HCT116 (cell line): ENCODE results near the gene TNFAIP2. TPM values are rescaled to one million over a fixed set of nuclear protein-coding genes. Genes with fewer than 3 reads are reported as not detected.

Source experiments
- ATAC-seq: fragments of 200-7000 bp; cut with Tn5 transposase; 2 replicates; pipeline ENCODE4 v1.9.1; 2020; ENCODE audit warnings: mild to moderate bottlenecking, moderate library complexity
- BruUV-seq: library from RNA; stranded (reverse); fragments of 400-500 nt; replicated peaks from 2 replicates; lab custom pipeline; 2021; lab: Mats Ljungman, UMichigan
- CTCF ChIA-PET: fragments of 300-600 bp; sonication (Branson Sonifier 250); formaldehyde crosslinking; loops from one replicate; lab custom pipeline; 2021; ENCODE audit warnings: antibody characterized with exemption; lab: Charles Lee
- POLR2A ChIA-PET: fragments of 300-600, 350-600 bp; sonication (Branson Sonifier 250); formaldehyde crosslinking; loops from one replicate; lab custom pipeline; 2021; ENCODE audit warnings: antibody characterized with exemption; lab: Charles Lee
- RAD21 ChIA-PET, 2 experiments: fragments of 300-600 bp; sonication (Branson Sonifier 250); formaldehyde crosslinking; loops; one replicate each; lab custom pipeline; 2023; ENCODE audit warnings: low total read pairs in 2 of 2; ENCODE audit not compliant: uncharacterized antibody in 2 of 2, unreplicated experiment in 2 of 2, low non-redundant PET in 1 of 2; lab: Charles Lee
- DNase-seq: peaks from one replicate; pipeline ENCODE4 v3.0.0-alpha.2; 2010; ENCODE audit warnings: low read depth, low spot score
- H2AFZ ChIP-seq: fragments of 200-600 bp; shearing (Covaris generic), sonication (generic); 2 replicates; pipeline ENCODE4 v1.6.1; 2017; ENCODE audit warnings: low read depth, mixed run types, mixed read lengths, antibody characterized with exemption, low read length; ENCODE audit not compliant: poor library complexity, severe bottlenecking
- H3K27ac ChIP-seq: 2 replicates; pipeline ENCODE4 v1.5.1; 2012; ENCODE audit warnings: low read depth, low read length
- H3K27me3 ChIP-seq: fragments of 200-600 bp; sonication (generic); 2 replicates; pipeline ENCODE4 v1.6.1; 2016; ENCODE audit warnings: mixed run types, low read length, mixed read lengths; ENCODE audit not compliant: insufficient read depth
- H3K36me3 ChIP-seq, 2 experiments: fragments of 200-500 bp in 1 of 2; fragments of 200-600 bp in 1 of 2; sonication (Bioruptor generic) in 1 of 2; sonication (generic) in 1 of 2; 2 replicates each; pipeline versions ENCODE4 v1.5.1 to v1.6.1; 2014 to 2016; ENCODE audit warnings: low read length in 2 of 2, inconsistent platforms in 1 of 2, mixed read lengths in 1 of 2, mixed run types in 1 of 2; ENCODE audit not compliant: insufficient read depth in 2 of 2, control insufficient read depth in 1 of 2
- H3K4me1 ChIP-seq, 2 experiments: fragments of 200-600 bp in 1 of 2; sonication (generic) in 1 of 2; 2 replicates each; pipeline versions ENCODE4 v1.5.1 to v1.6.1; 2012 to 2017; ENCODE audit warnings: low read length in 2 of 2, inconsistent platforms in 1 of 2, mild to moderate bottlenecking in 1 of 2, mixed read lengths in 1 of 2, mixed run types in 1 of 2, moderate library complexity in 1 of 2; ENCODE audit not compliant: insufficient read depth in 2 of 2, control insufficient read depth in 1 of 2
- H3K4me2 ChIP-seq: fragments of 200-600 bp; sonication (generic); 2 replicates; pipeline ENCODE4 v1.6.1; 2017; ENCODE audit warnings: mixed run types, low read length, mixed read lengths
- H3K4me3 ChIP-seq, 2 experiments: fragments of 200-600 bp in 1 of 2; sonication (generic) in 1 of 2; replicated peaks in 1 of 2; 2 replicates each; pipeline ENCODE4 v1.5.1; 2011 to 2016; ENCODE audit warnings: low read length in 2 of 2, control low read depth in 1 of 2, low read depth in 1 of 2, mild to moderate bottlenecking in 1 of 2, mixed read lengths in 1 of 2, mixed run types in 1 of 2
- H3K79me2 ChIP-seq: fragments of 200-600 bp; sonication (generic); 2 replicates; pipeline ENCODE4 v1.6.1; 2017; ENCODE audit warnings: mild to moderate bottlenecking, mixed run types, low read length, moderate library complexity, mixed read lengths; ENCODE audit not compliant: insufficient read depth
- H3K9ac ChIP-seq: fragments of 200-600 bp; sonication (generic); 2 replicates; pipeline ENCODE4 v1.6.1; 2016; ENCODE audit warnings: low read length, mixed read lengths
- H3K9me2 ChIP-seq: fragments of 200-600 bp; sonication (generic), shearing (Covaris generic); 2 replicates; pipeline ENCODE4 v1.6.1; 2017; ENCODE audit warnings: mixed run types, mild to moderate bottlenecking, moderate library complexity; ENCODE audit not compliant: insufficient read depth
- H3K9me3 ChIP-seq, 2 experiments: fragments of 200-500 bp in 1 of 2; fragments of 200-600 bp in 1 of 2; sonication (Bioruptor generic) in 1 of 2; sonication (generic) in 1 of 2; 2 replicates each; pipeline ENCODE4 v1.6.1; 2014 to 2017; ENCODE audit warnings: low read length in 2 of 2, mixed read lengths in 2 of 2, inconsistent platforms in 1 of 2, low read depth in 1 of 2, mild to moderate bottlenecking in 1 of 2, mixed run types in 1 of 2, moderate library complexity in 1 of 2; ENCODE audit not compliant: control insufficient read depth in 1 of 2, insufficient read depth in 1 of 2
- H4K20me1 ChIP-seq: fragments of 200-600 bp; sonication (generic), shearing (Covaris generic); 2 replicates; pipeline ENCODE4 v1.6.1; 2017; ENCODE audit warnings: mixed run types, mild to moderate bottlenecking, moderate library complexity; ENCODE audit not compliant: insufficient read depth
- CBX3 ChIP-seq: IDR thresholded peaks from 2 replicates; pipeline ENCODE4 v1.6.1; 2012; ENCODE audit warnings: low read depth
- CEBPB ChIP-seq: IDR thresholded peaks from 2 replicates; pipeline ENCODE4 v1.6.1; 2012; ENCODE audit warnings: low read depth
- EGR1 ChIP-seq: IDR thresholded peaks from 2 replicates; pipeline ENCODE4 v1.6.1; 2012; ENCODE audit warnings: low read depth
- POLR2A ChIP-seq: IDR thresholded peaks from 2 replicates; pipeline ENCODE4 v1.7.0; 2011; ENCODE audit warnings: borderline replicate concordance; ENCODE audit not compliant: insufficient read depth, insufficient read length; ENCODE audit errors: extremely low read depth
- TCF7L2 ChIP-seq: IDR thresholded peaks from 2 replicates; pipeline ENCODE4 v1.7.0; 2011; ENCODE audit warnings: borderline replicate concordance, inconsistent platforms; ENCODE audit not compliant: insufficient read depth, insufficient read length; ENCODE audit errors: extremely low read depth
- intact Hi-C: fragments of 100-400 bp; cut with micrococcal nuclease; formaldehyde crosslinking; loops from 2 replicates; pipeline ENCODE4 v1.10.0; 2022
- total RNA-seq: library from RNA; stranded (reverse); gene quantifications from one replicate; pipeline ENCODE4 v1.2.1, GENCODE V29; 2021; ENCODE audit not compliant: unreplicated experiment
- TF ChIP-seq, protein P1 (sequence below): IDR thresholded peaks from 2 replicates; pipeline ENCODE4 v1.6.1; 2012
- TF ChIP-seq, protein P2 (sequence below), 3 experiments: fragments of 200-600 bp in 1 of 3; sonication (generic) in 1 of 3; IDR thresholded peaks in 2 of 3; conservative IDR thresholded peaks in 1 of 3; 2 replicates each; pipeline ENCODE4 v1.5.1; 2012 to 2017; ENCODE audit warnings: low read depth in 2 of 3, low read length in 2 of 3, antibody characterized with exemption in 1 of 3, borderline replicate concordance in 1 of 3, control low read depth in 1 of 3, mild to moderate bottlenecking in 1 of 3, mixed read lengths in 1 of 3, mixed run types in 1 of 3, moderate library complexity in 1 of 3; ENCODE audit not compliant: insufficient read depth in 1 of 3

TNFAIP2 gene
- total RNA-seq, 1 experiment from 2014 or later: 74.8 TPM

GRCh38 chr14:103099733-103100280 lies 23.5 kb upstream of the TNFAIP2 start (continued):
- no peak for TF ChIP-seq EGR1
- TF ChIP-seq, protein P1, sequence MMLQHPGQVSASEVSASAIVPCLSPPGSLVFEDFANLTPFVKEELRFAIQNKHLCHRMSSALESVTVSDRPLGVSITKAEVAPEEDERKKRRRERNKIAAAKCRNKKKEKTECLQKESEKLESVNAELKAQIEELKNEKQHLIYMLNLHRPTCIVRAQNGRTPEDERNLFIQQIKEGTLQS: no peak
- TF ChIP-seq TCF7L2: no peak
- no peak for TF ChIP-seq CBX3
- TF ChIP-seq, all 23 proteins: peak for 0

DNA sequence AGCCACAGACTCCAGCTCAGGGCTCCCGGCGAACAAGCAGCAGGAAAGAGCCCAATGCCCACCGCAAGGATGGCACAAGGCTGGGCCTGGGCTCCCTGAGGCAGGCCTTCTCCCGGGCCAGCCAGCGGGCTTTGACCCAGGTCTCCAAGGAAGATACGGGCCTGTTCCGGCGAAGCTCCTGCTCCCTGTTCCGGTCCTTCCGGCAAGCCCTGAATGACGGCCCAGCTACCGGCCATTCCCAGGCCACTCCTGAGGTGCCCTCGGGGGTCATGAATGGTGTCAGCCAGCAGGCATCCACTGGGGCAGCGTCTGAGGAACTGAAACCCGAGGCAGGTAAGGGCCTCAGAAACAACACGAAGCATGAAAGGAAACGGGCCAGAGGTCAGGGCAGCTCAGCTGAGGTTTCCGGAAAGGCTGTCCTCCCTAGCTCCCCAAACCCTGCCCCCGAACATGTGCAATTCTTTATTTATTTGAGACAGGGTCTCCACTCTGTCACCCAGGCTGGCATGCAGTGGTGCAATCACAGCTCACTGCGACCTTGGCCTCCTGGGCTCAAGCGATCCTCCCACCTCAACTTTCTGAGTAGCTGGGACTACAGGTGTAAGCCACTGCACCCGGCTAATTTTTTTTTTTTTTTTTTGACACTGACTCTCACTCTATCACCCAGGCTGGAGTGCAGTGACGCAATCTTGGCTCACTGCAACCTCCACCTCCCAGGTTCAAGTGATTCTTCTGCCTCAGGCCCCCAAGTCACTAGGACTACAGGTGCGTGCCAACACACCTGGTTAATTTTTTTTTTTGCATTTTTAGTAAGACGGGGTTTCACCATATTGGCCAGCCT lies 22.8 kb upstream of the TNFAIP2 start:
- Histone ChIP-seq H3K27me3 (no peaks in the 10 kb centered on the region), H3K4me1 (peaks cover 10 to 21% of the 10 kb centered on the region in 2 experiments; a peak in 3 of 4 replicates), H3K9me2 (no peaks in the 10 kb centered on the region), H2AFZ (no peak overlapping the region), H3K9ac (no peak overlapping the region), H4K20me1 (no peaks in the 10 kb centered on the region), H3K36me3 (no peaks in the 10 kb centered on the region), H3K9me3 (no peaks in the 10 kb centered on the region), H3K4me2 (no peak overlapping the region), H3K4me3 (no peak overlapping the region), H3K27ac (no peak overlapping the region), H3K79me2 (no peaks in the 10 kb centered on the region)
- RAD21 ChIA-PET: no interaction called here
- DNase-seq (no peak), ATAC-seq (no peak)
- intact Hi-C loops: no loop called here
- CTCF ChIA-PET: no interaction called here
- TF ChIP-seq, protein P2, sequence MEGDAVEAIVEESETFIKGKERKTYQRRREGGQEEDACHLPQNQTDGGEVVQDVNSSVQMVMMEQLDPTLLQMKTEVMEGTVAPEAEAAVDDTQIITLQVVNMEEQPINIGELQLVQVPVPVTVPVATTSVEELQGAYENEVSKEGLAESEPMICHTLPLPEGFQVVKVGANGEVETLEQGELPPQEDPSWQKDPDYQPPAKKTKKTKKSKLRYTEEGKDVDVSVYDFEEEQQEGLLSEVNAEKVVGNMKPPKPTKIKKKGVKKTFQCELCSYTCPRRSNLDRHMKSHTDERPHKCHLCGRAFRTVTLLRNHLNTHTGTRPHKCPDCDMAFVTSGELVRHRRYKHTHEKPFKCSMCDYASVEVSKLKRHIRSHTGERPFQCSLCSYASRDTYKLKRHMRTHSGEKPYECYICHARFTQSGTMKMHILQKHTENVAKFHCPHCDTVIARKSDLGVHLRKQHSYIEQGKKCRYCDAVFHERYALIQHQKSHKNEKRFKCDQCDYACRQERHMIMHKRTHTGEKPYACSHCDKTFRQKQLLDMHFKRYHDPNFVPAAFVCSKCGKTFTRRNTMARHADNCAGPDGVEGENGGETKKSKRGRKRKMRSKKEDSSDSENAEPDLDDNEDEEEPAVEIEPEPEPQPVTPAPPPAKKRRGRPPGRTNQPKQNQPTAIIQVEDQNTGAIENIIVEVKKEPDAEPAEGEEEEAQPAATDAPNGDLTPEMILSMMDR (IDR thresholded peaks at IDR 0.05 in 2 of 3, conservative IDR thresholded peaks at IDR 0.05 in 1 of 3; ENCODE audit: borderline replicate concordance in 1 of 3, insufficient read depth in 1 of 3, low read depth in 2 of 3, low read length in 2 of 3): no peak
- TF ChIP-seq POLR2A: no peak
- TF ChIP-seq, protein P1: no peak
- TF ChIP-seq CEBPB: no peak
- POLR2A ChIA-PET: no interaction called here
- BruUV-seq: no TSS peak
